Upper lobe of left lung (tissue), 4 donors: ENCODE data around the gene HOXD10.

ENCODE experiments used
- CTCF ChIP-seq, 6 experiments: fragments of 450-650 bp in 4 of 6; fragments of 200-600 bp in 2 of 6; sonication (generic) in 2 of 6; IDR thresholded peaks; one replicate each; pipeline ENCODE4 v1.5.1; 2016 to 2019; ENCODE audit warnings: antibody characterized with exemption in 6 of 6
- EP300 ChIP-seq, 4 donors: sonication (generic); formaldehyde crosslinking; IDR thresholded peaks; one replicate each; pipeline ENCODE4 v1.5.1; 2017; ENCODE audit warnings: antibody characterized with exemption in 4 of 4, control low read depth in 2 of 4
- POLR2AphosphoS5 ChIP-seq, 2 donors: sonication (generic); formaldehyde crosslinking; IDR thresholded peaks; one replicate each; pipeline ENCODE4 v1.5.1; 2017; ENCODE audit warnings: antibody characterized with exemption in 2 of 2

GRCh38 chr2:176081837-176082524 lies 34.6 kb upstream of the HOXD10 start:
- TF ChIP-seq CTCF (IDR thresholded peaks at IDR 0.05) (no peak), POLR2AphosphoS5 (IDR thresholded peaks at IDR 0.05) (no peak), EP300 (IDR thresholded peaks at IDR 0.05) (no peak)
